ENCODE measurements around the gene CBFB.

The CBFB gene

DNA sequence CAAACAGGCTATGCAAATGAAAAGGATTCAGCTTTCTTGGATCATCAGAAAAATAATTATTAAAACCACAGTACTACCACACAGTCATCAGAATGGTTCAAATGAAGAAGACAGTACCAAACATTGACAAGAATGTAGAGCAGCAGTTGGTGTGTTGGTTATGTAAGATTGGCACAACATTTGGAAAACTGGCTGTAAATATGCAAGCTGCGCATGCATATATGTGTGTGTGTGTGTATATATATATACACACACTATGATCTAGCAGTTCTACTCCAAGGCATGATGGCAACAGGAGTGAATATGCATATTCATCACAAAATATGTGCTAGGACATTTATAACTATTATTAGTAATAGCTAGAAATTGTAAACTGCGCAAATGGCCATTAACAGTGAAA is 46.4 kb downstream of the CBFB start:
- in situ Hi-C loops (cut with HindIII; ENCODE audit: low sequenced_read_pairs), result no loop called here
- DNase-seq (ENCODE audit: low read depth, low spot score), result no peak
- TF ChIP-seq, protein P1, sequence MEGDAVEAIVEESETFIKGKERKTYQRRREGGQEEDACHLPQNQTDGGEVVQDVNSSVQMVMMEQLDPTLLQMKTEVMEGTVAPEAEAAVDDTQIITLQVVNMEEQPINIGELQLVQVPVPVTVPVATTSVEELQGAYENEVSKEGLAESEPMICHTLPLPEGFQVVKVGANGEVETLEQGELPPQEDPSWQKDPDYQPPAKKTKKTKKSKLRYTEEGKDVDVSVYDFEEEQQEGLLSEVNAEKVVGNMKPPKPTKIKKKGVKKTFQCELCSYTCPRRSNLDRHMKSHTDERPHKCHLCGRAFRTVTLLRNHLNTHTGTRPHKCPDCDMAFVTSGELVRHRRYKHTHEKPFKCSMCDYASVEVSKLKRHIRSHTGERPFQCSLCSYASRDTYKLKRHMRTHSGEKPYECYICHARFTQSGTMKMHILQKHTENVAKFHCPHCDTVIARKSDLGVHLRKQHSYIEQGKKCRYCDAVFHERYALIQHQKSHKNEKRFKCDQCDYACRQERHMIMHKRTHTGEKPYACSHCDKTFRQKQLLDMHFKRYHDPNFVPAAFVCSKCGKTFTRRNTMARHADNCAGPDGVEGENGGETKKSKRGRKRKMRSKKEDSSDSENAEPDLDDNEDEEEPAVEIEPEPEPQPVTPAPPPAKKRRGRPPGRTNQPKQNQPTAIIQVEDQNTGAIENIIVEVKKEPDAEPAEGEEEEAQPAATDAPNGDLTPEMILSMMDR (IDR thresholded peaks at IDR 0.05; ENCODE audit: low read depth, low read length), result no peak
- no peak overlapping the region for H3K4me3 ChIP-seq (ENCODE audit: low read depth, low read length)

- DNase-seq (ENCODE audit: low read depth, low spot score), result no peak
- TF ChIP-seq, protein P1 (IDR thresholded peaks at IDR 0.05; ENCODE audit: low read depth, low read length), result no peak
- H3K4me3 ChIP-seq (ENCODE audit: low read depth, low read length), result no peak overlapping the region
- in situ Hi-C loops (cut with HindIII; ENCODE audit: low sequenced_read_pairs), result no loop called here
These were observed 48.9 kb downstream of the CBFB start for GRCh38 chr16:67077871-67078270.

- H3K4me3 ChIP-seq (ENCODE audit: low read depth, low read length), result no peak overlapping the region
- DNase-seq (ENCODE audit: low read depth, low spot score), result no peak
- in situ Hi-C loops (cut with HindIII; ENCODE audit: low sequenced_read_pairs), result no loop called here
- TF ChIP-seq, protein P1 (IDR thresholded peaks at IDR 0.05; ENCODE audit: low read depth, low read length), result no peak
These were observed 53.2 kb downstream of the CBFB start for GRCh38 chr16:67082100-67082499.

DNA sequence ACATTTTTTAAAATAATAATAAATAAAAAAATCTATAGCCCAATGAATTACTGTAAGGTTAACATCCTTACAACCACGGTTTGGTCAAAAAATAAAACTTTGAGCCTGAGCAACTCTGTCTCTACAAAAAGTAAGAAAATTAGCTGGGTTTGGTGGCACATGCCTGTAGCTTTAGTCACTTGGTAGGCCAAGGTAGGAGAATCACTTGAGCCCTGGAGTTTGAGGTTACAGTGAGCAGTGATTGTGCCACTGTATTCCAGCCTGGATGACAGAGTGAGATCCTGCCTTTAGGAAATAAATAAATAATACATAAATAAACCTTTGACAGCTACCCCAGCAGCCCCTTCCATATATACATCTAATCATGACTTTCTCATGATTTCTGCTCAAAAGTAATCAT is 53.9 kb downstream of the CBFB start:
- TF ChIP-seq, protein P1 (IDR thresholded peaks at IDR 0.05; ENCODE audit: low read depth, low read length), result no peak
- H3K4me3 ChIP-seq (ENCODE audit: low read depth, low read length), result no peak overlapping the region
- in situ Hi-C loops (cut with HindIII; ENCODE audit: low sequenced_read_pairs), result no loop called here
- peak; percentile 17 for DNase-seq (ENCODE audit: low read depth, low spot score)

- no peak for DNase-seq (ENCODE audit: low read depth, low spot score)
- H3K4me3 ChIP-seq (ENCODE audit: low read depth, low read length), result no peak overlapping the region
- TF ChIP-seq, protein P1 (IDR thresholded peaks at IDR 0.05; ENCODE audit: low read depth, low read length), result no peak
- in situ Hi-C loops (cut with HindIII; ENCODE audit: low sequenced_read_pairs), result no loop called here
These were observed 55.5 kb downstream of the CBFB start for GRCh38 chr16:67084345-67085028.

DNA sequence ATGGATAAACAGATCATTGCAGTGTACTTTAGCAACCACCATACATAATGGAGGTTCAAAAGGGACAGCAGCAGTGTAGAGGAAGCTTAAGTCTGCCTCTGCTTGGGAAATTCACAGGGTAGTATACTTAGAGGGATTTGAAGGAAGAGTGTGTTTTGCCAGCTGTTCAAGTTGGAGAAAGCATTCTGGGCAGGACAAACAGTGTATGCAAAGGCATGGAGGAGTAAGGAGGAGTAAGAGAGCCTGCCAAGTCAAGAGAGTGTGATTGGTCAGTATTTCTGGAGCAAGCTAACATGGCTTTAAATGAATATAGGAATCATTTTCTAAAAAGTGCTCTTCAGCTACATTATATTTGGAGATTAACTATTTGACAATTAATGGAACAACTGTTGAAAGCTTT is 57.9 kb downstream of the CBFB start:
- H3K4me3 ChIP-seq (ENCODE audit: low read depth, low read length), result no peak overlapping the region
- no peak for DNase-seq (ENCODE audit: low read depth, low spot score)
- in situ Hi-C loops (cut with HindIII; ENCODE audit: low sequenced_read_pairs), result no loop called here
- TF ChIP-seq, protein P1 (IDR thresholded peaks at IDR 0.05; ENCODE audit: low read depth, low read length), result no peak
